GM20000 (cell line): Measurements from ENCODE around the gene MAGED1.

Experiments
- DNase-seq: peaks from one replicate; pipeline ENCODE4 v3.0.0; 2012; ENCODE audit warnings: low spot score
- TF ChIP-seq, protein P1 (sequence below): IDR thresholded peaks from 2 replicates; pipeline ENCODE4 v1.5.1; 2012; ENCODE audit warnings: mild to moderate bottlenecking, control low read depth; ENCODE audit errors: extremely low read depth, missing control alignments

Gene MAGED1

GRCh38 chrX:51874123-51874522 lies 19.3 kb upstream of the MAGED1 start:
- TF ChIP-seq, protein P1, sequence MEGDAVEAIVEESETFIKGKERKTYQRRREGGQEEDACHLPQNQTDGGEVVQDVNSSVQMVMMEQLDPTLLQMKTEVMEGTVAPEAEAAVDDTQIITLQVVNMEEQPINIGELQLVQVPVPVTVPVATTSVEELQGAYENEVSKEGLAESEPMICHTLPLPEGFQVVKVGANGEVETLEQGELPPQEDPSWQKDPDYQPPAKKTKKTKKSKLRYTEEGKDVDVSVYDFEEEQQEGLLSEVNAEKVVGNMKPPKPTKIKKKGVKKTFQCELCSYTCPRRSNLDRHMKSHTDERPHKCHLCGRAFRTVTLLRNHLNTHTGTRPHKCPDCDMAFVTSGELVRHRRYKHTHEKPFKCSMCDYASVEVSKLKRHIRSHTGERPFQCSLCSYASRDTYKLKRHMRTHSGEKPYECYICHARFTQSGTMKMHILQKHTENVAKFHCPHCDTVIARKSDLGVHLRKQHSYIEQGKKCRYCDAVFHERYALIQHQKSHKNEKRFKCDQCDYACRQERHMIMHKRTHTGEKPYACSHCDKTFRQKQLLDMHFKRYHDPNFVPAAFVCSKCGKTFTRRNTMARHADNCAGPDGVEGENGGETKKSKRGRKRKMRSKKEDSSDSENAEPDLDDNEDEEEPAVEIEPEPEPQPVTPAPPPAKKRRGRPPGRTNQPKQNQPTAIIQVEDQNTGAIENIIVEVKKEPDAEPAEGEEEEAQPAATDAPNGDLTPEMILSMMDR: no peak
- no peak for DNase-seq

DNA sequence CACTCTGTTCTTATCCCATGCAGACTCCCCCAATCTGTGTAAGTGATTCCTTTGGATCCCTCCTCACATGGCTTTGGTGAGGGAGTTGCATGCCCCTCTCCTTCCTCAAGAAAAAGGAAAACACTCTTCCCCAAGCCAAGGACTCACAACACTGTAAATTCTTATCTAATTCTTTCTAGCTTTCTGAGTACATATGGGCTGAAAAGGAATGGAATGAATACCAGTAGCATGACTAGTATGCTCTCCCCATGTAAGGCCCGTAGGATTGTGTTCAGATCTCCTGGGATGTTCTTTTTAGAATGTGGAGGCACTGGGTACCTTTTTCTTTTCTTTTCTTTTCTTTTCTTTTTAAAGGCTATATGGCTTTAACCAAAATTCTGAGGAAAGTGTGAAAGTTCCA lies 17.0 kb upstream of the MAGED1 start:
- TF ChIP-seq, protein P1: no peak
- DNase-seq: no peak

GRCh38 chrX:51878056-51878455 lies 15.4 kb upstream of the MAGED1 start:
- TF ChIP-seq, protein P1: no peak
- no peak for DNase-seq

DNA sequence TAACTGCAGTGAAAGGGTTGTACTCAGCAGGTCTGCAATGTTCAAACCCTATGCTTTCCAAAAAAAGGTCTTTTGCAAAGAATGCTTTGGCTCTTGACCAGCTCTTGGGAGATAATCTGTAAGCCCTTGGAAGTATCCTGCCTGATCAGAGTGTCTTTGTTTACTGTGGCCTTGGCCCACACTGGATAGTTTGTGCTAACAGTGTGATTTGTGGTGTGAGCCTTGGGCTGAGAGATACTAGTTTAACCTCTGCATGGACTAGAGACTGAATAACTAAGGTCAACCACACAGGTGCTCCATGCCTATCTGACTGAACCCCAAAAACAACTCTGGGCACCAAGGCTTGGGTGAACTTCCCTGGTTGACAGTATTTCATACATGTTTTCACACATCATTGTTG lies 3.6 kb upstream of the MAGED1 start:
- DNase-seq: no peak
- TF ChIP-seq, protein P1: no peak

DNA sequence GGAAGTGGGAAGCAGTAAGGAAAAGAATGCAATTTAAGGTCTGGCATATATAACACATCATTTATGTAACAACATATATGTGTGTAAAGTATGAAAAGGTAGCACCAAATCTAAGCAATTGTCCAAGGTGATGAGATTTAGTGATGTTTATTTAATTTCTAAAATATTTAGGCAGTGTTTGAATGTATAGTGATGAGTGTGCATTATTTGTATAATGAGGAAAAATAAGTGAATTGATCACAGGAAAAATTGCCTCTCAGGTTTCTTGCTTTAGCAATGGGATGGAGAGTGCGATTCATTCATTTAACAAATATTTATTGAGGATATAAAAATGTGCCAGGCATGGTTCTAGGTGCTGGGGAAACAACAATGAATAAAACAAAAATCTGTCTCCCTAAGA lies 2.2 kb upstream of the MAGED1 start:
- TF ChIP-seq, protein P1: no peak
- DNase-seq: no peak

- TF ChIP-seq, protein P1: no peak
- DNase-seq: no peak
Measured at GRCh38 chrX:51891821-51892551, 1.4 kb upstream of the MAGED1 start.

DNA sequence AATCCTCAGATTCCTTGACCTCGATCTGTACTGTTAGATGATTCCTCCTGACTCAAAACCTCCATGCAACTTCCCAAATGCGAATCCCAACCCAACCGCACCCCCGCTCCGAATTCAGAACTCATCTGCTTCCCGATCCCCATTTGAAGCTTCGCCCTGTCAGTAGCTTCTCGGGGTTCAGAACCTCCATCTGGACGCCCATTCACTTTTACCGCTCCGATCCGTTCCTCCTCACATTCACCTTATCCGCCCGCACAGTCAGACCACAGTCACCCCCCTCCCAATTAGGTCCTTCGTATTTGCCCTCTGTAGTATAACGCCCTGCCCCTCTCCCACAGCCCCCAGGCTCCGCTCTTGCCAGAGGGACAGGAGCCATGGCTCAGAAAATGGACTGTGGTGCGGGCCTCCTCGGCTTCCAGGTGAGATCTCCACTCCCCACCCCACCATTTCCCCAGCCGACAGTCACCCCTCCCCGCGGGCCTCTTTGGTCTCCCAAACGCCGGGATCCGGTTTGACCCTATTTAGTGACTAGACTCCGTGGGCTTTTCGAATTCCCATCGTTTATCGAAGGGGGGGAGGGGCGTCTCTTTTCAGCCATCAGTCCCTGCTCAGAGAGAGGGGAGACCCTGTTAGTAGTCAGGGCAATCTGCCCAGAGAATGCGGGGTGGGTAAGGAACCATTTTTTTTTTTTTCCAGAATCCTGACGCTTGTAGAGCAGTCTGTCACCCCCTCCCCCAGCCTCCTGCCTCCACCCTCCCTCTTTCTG lies 691 bp downstream of the MAGED1 start:
- DNase-seq: no peak
- TF ChIP-seq, protein P1: no peak
